Left cardiac atrium (tissue), 4 donors: ENCODE results near the gene ITPK1. TPM values are rescaled to one million over a fixed set of nuclear protein-coding genes. Genes with fewer than 3 reads are reported as not detected.

Source experiments
- ATAC-seq, 2 donors: fragments of 200-7000 bp; cut with Tn5 transposase; one replicate each; pipeline ENCODE4 v1.9.1; 2020; ENCODE audit warnings: mild to moderate bottlenecking in 2 of 2, moderate library complexity in 2 of 2
- DNase-seq: peaks from one replicate; pipeline ENCODE4 v3.0.0-alpha.2; 2020
- intact Hi-C, 2 donors: fragments of 100-400 bp; cut with DNase I; formaldehyde crosslinking; loops; one replicate each; pipeline versions ENCODE4 v1.14.1 to v1.15.1; 2022 to 2023
- total RNA-seq, 2 donors: library from RNA; stranded (reverse); fragmentation: NEBNext Ultra II Directional; extraction: Animal tissue kit (Norgen Biotek cat#: 25700); gene quantifications; one replicate each; pipeline ENCODE4 v1.2.1, GENCODE V29; 2021
- donor health status: DM: no; HTN: yes; CAD: no.
- donor health status: DM: no; HTN: yes; CAD: no; lungs with severe emphysema.
- donor health status: DM: yes; HTN: yes; CAD: no.
- donor health status: Dilated cardiomyopathy.

ITPK1 gene
- total RNA-seq, 2 donors from 2014 or later = 92.0 to 99.9 TPM

- ATAC-seq = no peak
- intact Hi-C loops = no loop called here
- no peak for DNase-seq
Observed at GRCh38 chr14:92917956-92918355, 197.8 kb downstream of the ITPK1 start.

DNA sequence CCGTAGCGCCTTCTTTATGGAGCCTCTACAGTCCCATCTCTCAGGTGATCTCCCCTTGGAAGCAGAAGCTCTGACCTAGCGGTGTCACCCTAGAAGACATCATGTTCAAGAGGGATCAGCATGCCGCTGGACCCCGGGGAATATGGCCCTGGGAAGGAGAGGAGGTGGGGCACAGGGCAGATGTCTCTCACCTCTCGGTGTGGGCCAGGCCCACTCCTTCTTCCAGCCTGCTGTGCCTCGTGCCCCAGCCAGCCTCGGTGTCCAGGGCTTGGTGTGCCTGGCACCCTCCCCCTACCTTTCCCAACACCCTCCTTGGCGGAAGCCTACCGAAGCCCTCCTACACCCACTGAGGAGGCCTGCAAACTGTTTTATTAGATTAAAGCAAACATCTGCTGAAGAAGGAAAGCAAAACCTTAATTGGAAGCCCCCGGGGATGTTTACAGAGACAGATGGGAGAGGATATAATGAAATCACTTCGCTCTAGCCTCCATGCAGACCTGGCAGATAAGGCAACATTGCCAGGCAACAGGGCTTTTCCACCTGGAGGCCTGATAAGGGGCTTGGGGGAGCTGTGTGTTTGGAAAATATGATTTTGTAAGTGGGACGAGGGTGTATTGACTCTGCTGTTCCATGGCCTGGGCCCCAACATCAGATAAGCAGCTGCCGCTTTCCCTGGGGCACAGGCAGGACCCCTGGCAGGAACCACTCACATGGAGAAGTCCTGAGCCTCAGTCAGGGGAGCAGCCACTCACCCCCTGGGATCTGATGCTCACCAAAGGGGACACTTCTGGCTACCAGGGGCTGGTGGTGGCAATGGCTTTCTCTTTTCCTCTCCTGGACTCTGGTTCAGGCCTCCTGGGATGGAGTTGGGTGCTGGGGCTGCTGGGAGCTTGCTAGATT, 198.4 kb downstream of the ITPK1 start:
- intact Hi-C loops = no loop called here
- no peak for ATAC-seq

GRCh38 chr14:92916201-92916600, 199.5 kb downstream of the ITPK1 start:
- ATAC-seq = no peak
- intact Hi-C loops = no loop called here
- no peak for DNase-seq

More for the DNA sequence above, 198.4 kb downstream of the ITPK1 start:
- DNase-seq = no peak

DNA sequence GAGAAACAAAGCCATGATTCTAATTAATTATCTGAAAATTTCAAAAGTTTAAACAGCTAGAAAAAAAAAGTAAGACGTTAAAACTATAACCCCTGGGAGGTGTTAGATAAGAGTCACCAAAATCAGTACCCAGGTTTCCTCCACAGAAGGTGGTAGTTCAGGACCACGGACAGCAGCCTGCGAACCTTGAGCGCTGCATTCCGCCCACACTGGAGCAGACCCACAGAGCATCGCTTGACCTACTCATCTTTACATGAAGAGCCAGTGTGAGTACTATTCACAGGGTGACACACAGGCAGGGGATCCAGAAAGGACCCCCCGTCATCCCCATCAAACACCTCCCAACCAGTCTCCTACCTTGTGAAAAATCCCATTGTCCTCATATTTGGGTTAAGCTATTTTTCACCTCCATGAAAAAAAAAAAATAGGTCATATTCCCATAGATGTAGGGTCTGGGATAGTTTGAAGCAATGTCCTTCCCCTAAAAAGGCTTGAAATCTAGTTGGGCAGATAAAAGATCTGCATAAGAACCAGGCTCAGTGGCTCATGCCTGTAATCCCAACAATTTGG, 201.6 kb downstream of the ITPK1 start:
- ATAC-seq (peak; percentile 19 to 27), DNase-seq (no peak)
- intact Hi-C loops = no loop called here

- DNase-seq (no peak), ATAC-seq (no peak)
- intact Hi-C loops = no loop called here
Observed at GRCh38 chr14:92907316-92907911, 208.3 kb downstream of the ITPK1 start.

DNA sequence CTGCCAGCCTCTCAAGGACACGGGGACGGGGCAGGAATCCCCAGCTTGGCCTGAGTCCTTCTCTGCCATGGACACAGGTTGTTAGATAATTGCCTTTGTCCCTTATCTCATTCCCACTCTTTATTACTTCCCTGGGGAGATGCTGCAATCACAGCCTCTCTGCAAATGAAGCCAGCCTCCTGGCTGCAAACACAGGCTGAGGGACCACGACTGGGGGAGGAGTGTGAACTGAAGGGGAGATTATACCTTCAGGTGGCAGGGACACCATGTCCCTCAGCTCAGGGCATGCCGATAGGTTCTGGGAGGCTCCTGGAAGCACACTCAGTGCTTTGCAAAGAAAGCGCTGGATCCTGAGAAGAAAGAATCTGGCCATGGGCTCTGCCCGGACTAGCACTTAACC, 208.9 kb downstream of the ITPK1 start:
- intact Hi-C loops = no loop called here
- ATAC-seq (no peak), DNase-seq (no peak)

DNA sequence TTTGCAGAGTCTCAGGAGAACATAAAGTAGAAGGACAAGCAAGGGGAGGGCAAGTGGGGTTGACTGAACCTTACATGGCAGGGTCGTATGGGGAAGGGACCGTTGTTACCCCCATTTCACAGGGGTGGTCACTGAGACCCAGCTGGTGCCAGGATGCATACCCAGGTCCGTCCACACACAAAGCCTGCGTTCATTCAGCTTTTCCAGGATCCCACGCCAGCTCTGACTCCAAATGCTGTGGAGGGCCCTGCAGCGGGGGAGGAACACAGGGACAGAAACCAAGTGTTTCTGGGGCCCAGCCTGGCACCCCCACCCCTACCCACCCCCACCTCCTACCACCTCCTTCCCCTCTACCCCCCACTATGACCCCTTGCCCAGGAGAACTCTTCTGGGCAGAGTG, 209.3 kb downstream of the ITPK1 start:
- no peak for ATAC-seq
- DNase-seq = no peak
- intact Hi-C loops = no loop called here

DNA sequence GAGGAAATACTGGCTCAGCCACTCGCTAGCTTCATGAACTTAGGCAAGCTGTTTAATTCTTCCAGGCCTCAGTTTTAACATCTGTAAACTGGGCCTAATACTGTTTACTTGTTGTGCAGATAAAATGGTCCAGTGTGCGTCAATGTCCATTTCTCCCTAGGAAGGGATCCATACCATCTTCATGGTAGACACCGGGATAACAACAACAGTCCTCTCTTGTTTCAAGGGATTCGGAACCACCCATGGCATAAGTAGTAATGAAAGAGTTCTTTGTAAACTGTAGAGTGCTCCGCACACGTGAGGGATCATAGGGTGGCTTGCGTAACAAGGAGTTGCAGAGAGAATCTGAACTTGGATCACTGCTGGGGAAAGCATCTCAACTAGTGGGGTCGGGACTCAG, 210.1 kb downstream of the ITPK1 start:
- intact Hi-C loops = no loop called here

DNA sequence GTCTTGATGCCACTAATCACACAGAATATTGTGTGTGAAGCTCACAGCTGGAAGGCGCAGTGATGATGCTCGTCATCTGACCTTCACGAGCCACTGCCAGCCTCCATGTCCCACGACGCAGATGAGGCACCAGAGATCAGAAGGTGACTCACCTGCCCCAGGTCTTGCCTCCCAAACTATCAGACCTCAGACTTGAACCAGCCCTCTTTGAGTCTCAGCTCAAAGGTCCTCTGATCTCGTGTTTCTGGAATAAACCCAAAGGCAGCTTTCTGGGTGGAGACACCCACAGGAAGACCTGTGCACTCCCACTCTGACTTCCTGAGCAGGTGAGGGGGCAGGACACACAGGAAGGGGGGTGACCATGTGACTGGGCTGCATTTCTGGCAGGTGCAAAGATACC, 212.4 kb downstream of the ITPK1 start:
- intact Hi-C loops = no loop called here
- no peak for DNase-seq
- ATAC-seq = no peak

More for the DNA sequence above, 210.1 kb downstream of the ITPK1 start:
- no peak for DNase-seq
- no peak for ATAC-seq

DNA sequence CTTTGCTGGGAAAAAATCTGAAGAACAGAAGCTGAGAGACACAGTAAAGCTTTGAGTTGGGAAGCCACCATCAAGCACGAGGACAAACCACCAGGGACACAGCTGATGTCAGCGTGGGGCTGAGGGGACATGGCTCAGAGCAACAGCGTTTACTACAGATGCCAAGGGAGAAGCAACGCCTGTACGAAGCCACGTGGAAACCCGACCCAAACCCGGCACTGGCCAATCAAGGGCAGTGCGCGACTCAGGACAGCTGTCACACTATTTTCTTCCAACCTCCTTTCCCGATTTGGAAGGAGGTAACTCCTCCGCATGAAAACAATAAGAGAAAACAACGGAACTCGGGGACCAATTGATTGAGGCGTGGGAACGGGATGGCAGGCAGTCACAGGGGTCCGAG, 213.0 kb downstream of the ITPK1 start:
- DNase-seq = no peak
- intact Hi-C loops = no loop called here
- ATAC-seq = no peak

DNA sequence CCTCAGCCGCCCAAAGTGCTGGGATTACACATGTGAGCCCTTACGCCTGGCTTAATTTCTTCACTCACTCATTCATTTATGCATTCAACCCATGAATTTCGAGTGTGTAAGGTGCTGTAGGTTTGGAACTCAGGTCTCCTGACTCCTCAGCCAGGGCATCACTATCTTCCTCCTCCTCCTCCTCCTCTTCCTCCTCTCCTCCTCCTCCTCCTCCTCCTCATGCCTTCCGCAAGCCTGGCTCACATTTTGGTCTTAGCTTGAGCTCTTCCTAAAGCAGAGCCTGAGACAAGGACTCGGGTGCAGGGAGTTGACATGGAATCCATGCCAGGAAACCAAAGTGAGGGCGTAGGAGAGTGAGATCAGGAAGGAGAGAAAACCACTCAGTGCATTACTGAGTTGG, 213.5 kb downstream of the ITPK1 start:
- DNase-seq = no peak
- ATAC-seq = no peak
- intact Hi-C loops = no loop called here

DNA sequence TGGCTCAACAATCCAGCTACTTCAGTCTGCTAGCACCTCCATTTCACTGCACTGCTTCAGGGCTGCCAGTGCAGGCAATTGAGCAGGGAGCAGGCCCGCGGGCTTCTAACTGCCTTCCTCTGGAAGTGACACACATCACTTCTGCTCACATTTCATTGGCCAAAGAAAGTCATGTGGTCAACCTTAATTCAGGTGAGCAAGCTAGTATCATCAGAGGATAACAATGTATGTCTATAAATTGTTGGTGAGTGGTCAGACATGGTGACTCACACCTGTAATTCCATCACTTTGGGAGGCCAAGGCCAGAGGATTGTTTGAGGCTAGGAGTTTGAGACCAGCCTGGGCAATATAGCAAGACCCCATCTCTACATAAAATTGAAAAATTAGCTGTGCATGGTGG, 215.1 kb downstream of the ITPK1 start:
- intact Hi-C loops = no loop called here
- ATAC-seq = no peak
- no peak for DNase-seq

DNA sequence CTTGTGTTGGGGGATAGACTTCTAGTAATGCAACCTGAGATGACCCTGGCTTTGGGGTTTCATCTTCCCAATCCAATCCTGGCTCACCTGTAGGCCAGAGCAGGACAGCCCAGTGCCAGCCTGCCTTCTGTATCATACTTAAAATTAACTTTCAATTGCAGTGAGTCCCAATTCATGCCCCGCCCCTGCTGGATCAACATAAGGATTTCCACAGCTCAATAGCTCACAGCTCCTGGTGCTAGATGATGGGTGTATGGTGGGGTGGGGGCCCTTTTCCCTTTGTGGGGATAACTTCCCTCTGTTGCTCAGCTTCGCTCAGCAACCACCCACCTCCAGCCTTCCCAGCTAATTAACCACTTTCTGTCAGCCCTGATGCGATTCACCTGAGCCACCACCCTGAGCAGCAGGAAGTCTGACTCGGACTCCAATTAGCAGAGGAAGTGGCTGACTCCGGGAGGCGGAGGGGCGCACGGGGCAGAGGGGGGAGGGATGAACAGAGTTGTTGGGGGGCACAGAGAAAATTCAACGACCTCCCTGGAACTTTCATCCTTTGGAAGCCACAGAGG, 217.1 kb downstream of the ITPK1 start:
- no peak for DNase-seq
- intact Hi-C loops = no loop called here
- no peak for ATAC-seq

DNA sequence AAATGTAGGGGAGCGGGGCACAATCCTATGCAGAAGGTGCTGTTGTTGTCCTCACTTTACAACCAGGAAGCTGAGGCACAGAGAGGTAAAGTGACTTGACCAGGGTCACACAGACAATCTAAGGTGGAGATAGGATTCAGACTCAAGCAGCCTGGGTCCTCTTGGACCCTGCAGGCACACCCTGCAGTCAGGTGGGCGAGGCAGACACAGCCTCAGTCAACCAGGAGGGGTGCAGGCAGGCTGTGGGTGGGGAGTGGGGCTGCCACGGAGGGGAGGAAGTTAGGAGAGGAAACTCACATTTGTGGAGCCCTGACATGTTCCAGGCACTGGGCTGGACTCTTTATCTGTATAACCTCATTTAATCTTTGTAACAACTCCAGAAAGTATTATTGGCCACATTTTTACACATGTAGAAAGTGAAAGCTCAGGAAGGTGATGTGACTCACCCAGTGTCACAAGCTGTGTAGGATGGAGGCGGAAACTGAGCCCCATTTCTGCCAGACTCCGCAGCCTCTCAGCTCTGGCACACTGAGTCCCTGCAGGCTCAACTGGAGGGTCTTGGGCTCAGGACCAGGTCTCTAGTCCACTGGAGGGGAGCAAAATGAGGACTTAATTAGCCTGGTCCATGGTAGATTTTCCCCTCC, 217.7 kb downstream of the ITPK1 start:
- no peak for ATAC-seq
- intact Hi-C loops = no loop called here
- DNase-seq = no peak

DNA sequence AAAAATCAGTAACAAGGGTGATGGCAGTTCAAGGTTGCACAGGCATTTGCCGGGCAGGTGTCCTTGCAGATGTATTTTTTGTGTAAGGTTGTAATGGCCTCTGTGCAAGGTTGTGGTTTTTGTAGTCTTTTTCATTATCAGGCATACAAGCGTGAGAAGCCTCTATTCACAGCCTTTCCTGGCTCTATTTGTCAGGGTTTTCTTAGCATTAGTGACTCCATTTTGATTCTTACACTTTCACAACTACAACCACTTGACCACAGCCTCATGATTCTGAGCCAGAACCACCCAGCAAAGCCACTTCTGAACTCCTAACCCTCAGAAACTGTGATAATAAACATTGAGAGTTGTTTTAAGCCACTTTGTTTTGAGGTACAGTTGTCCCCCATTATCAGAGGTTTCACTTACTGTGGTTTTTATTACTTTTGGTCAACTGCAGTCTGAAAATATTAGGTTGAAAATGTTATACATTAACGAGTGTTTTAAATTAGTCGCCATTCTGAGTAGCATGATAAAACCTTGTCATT, 220.3 kb downstream of the ITPK1 start:
- intact Hi-C loops = no loop called here
- DNase-seq (no peak), ATAC-seq (no peak)

DNA sequence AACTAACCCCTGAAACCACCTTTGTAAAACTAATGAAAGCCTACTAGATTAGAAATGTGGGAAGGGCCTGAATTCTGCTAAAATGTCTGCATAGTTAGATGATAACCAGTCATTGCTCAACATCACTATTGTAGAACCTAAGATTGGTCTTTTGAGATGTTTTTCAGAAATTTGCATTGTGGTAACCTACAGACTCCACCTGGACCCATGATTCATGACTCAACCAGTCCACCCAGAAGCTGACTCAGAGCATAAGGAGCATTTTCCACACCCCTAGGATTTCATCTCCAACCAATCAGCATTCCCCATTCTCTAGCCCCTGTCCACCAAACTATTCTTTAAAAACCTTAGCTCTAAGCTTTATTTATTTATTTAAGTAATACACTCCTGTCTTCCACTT, 223.1 kb downstream of the ITPK1 start:
- ATAC-seq (no peak), DNase-seq (no peak)
- intact Hi-C loops = no loop called here

GRCh38 chr14:92890830-92891588, 224.7 kb downstream of the ITPK1 start:
- intact Hi-C loops = no loop called here
- ATAC-seq (no peak), DNase-seq (no peak)

DNA sequence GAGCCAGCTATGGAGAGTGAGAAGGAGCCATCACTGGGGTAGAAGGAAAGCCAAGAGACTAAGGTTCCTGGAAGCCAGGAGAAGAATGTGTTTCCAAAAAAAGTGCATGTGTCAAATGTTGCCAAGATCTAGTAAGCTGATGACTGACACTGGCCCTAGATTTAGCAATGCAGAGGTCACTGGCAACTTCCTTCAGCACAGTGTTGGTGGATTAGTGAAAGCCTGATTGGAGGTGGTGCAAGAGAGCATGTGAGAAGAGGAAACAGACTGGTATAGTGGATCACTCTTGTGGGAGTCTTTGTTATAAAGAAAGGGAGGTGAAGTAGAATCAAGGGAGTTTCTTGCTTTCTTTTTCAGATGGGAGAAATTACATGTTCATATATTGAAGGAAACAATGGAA, 226.8 kb downstream of the ITPK1 start:
- DNase-seq = no peak
- peak in 1 of 2 donors; percentile 72 for ATAC-seq
- intact Hi-C loops = no loop called here

- ATAC-seq = no peak
- intact Hi-C loops = no loop called here
- DNase-seq = no peak
Observed at GRCh38 chr14:92887157-92887556, 228.6 kb downstream of the ITPK1 start.
